ENCODE data around the gene METTL27.

DNA sequence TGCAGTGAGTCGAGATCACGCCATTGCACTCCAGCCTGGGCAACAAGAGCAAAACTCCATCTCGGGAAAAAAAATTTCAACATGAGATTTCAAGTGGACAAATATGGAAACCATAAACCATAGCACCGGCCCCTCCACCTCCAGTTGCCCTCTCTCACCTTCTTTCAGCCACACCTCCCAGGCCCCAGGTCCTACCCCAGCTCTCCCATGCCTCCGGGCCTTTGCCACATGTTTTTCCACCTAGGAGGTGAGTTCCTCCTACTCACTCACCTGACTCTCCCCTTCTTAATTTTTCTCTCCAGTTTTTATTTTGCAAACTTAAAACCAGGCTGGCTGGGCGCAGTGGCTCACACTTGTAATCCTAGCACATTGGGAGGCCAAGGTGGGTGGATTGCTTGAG is 25.2 kb downstream of the METTL27 start:
- TF ChIP-seq GATA2 (IDR thresholded peaks at IDR 0.05; ENCODE audit: low read depth, low read length) (no peak), GATA3 (IDR thresholded peaks at IDR 0.05; ENCODE audit: low read depth, low read length) (no peak)
